Endothelial cell of umbilical vein (primary cell): ENCODE results near the gene SUPT3H. TPM values are rescaled to one million over a fixed set of nuclear protein-coding genes. Genes with fewer than 3 reads are reported as not detected.

ENCODE experiments used
- BruUV-seq: library from RNA; stranded (reverse); fragments of 400-500 nt; replicated peaks from 2 replicates; lab custom pipeline; 2021; lab: Mats Ljungman, UMichigan
- CTCF ChIA-PET: fragments of 300-600, 350-600 bp; sonication (Branson Sonifier 250); formaldehyde crosslinking; loops from one replicate; lab custom pipeline; 2021; ENCODE audit warnings: antibody characterized with exemption, inconsistent platforms; lab: Charles Lee
- POLR2A ChIA-PET: fragments of 300-600, 350-600 bp; sonication (Branson Sonifier 250); formaldehyde crosslinking; loops from one replicate; lab custom pipeline; 2021; ENCODE audit warnings: antibody characterized with exemption, inconsistent platforms; lab: Charles Lee
- DNase-seq: peaks from one replicate; pipeline ENCODE4 v3.0.0-alpha.2; 2011; ENCODE audit warnings: low read depth, low spot score
- FAIRE-seq: peaks from 2 replicates; lab custom pipeline; 2011; peaks lifted over from hg19 to GRCh38; lab: Jason Lieb, UNC
- H2AFZ ChIP-seq: 2 replicates; pipeline ENCODE4 v1.6.0; 2012; ENCODE audit warnings: low read depth, low read length, control low read depth, inconsistent platforms
- H3K27ac ChIP-seq: 2 replicates; pipeline ENCODE4 v1.5.1; 2011; ENCODE audit warnings: low read depth, mild to moderate bottlenecking, control low read depth, low read length, moderate library complexity; ENCODE audit not compliant: insufficient read depth
- H3K27me3 ChIP-seq, 2 experiments: 2 replicates each; pipeline versions ENCODE4 v1.6.0 to v1.6.1; 2011; ENCODE audit warnings: low read length in 2 of 2, mixed read lengths in 1 of 2; ENCODE audit not compliant: control insufficient read depth in 2 of 2, insufficient read depth in 2 of 2
- H3K36me3 ChIP-seq, 2 experiments: 2 replicates in 1 of 2; 3 replicates in 1 of 2; pipeline ENCODE4 v1.5.1; 2011; ENCODE audit warnings: low read length in 2 of 2, mild to moderate bottlenecking in 1 of 2, moderate library complexity in 1 of 2; ENCODE audit not compliant: control insufficient read depth in 2 of 2, insufficient read depth in 2 of 2; ENCODE audit errors: extremely low read depth in 1 of 2
- H3K4me1 ChIP-seq: 3 replicates; pipeline ENCODE4 v1.5.1; 2011; ENCODE audit warnings: mild to moderate bottlenecking, low read length; ENCODE audit not compliant: control insufficient read depth, insufficient read depth; ENCODE audit errors: extremely low read depth
- H3K4me2 ChIP-seq: 2 replicates; pipeline ENCODE4 v1.6.1; 2011; ENCODE audit warnings: low read length, control low read depth, mixed read lengths; ENCODE audit not compliant: insufficient read depth
- H3K4me3 ChIP-seq, 3 experiments: fragments of 200-600 bp in 1 of 3; sonication (generic), shearing (Covaris generic) in 1 of 3; replicated peaks in 1 of 3; 2 replicates each; pipeline ENCODE4 v1.5.1; 2011 to 2016; ENCODE audit warnings: control low read depth in 3 of 3, low read length in 3 of 3, mild to moderate bottlenecking in 2 of 3, inconsistent platforms in 1 of 3, low read depth in 1 of 3, moderate library complexity in 1 of 3; ENCODE audit not compliant: insufficient read depth in 1 of 3
- H3K79me2 ChIP-seq: 2 replicates; pipeline ENCODE4 v1.6.0; 2012; ENCODE audit warnings: low read length, inconsistent platforms; ENCODE audit not compliant: control insufficient read depth, insufficient read depth
- H3K9ac ChIP-seq: replicated peaks from 2 replicates; pipeline ENCODE3; 2011; ENCODE audit warnings: low read length, control low read depth; ENCODE audit not compliant: insufficient read depth; ENCODE audit errors: extremely low read depth
- H3K9me1 ChIP-seq: replicated peaks from 3 replicates; pipeline ENCODE4 v1.6.0; 2011; ENCODE audit warnings: mild to moderate bottlenecking, low read length; ENCODE audit not compliant: control insufficient read depth, insufficient read depth; ENCODE audit errors: extremely low read depth
- H3K9me3 ChIP-seq: replicated peaks from 2 replicates; pipeline ENCODE4 v1.5.1; 2012; ENCODE audit warnings: low read length, inconsistent platforms; ENCODE audit not compliant: control insufficient read depth, insufficient read depth
- H4K20me1 ChIP-seq: replicated peaks from 2 replicates; pipeline ENCODE3; 2011; ENCODE audit warnings: mild to moderate bottlenecking, low read length; ENCODE audit not compliant: control insufficient read depth, insufficient read depth; ENCODE audit errors: extremely low read depth
- CTCF ChIP-seq, 2 donors: IDR thresholded peaks; 1 replicate in 1 of 2; 2 replicates in 1 of 2; pipeline ENCODE4 v1.5.1; 2011; ENCODE audit warnings: low read length in 2 of 2, mild to moderate bottlenecking in 2 of 2, moderate library complexity in 2 of 2, control low read depth in 1 of 2, inconsistent platforms in 1 of 2, low read depth in 1 of 2; ENCODE audit not compliant: insufficient read depth in 1 of 2; ENCODE audit errors: extremely low read depth in 1 of 2
- EZH2 ChIP-seq: IDR thresholded peaks from 2 replicates; pipeline ENCODE4 v1.6.1; 2012; ENCODE audit warnings: borderline replicate concordance, low read depth, mild to moderate bottlenecking, moderate library complexity, low read length, inconsistent platforms; ENCODE audit not compliant: severe bottlenecking
- FOS ChIP-seq: IDR thresholded peaks from 2 replicates; pipeline ENCODE4 v1.6.1; 2011; ENCODE audit warnings: mild to moderate bottlenecking, low read length, moderate library complexity, borderline replicate concordance; ENCODE audit not compliant: insufficient read depth
- GATA2 ChIP-seq: IDR thresholded peaks from 2 replicates; pipeline ENCODE4 v1.7.0; 2011; ENCODE audit warnings: low read depth, mild to moderate bottlenecking, moderate library complexity, mixed read lengths, low read length; ENCODE audit not compliant: insufficient read length, insufficient read depth
- JUN ChIP-seq: IDR thresholded peaks from 2 replicates; pipeline ENCODE4 v1.6.1; 2011; ENCODE audit warnings: borderline replicate concordance, low read depth; ENCODE audit not compliant: insufficient read length, insufficient read depth
- MAX ChIP-seq: IDR thresholded peaks from 2 replicates; pipeline ENCODE4 v1.6.1; 2011; ENCODE audit not compliant: insufficient read depth, insufficient read length
- MYC ChIP-seq: IDR thresholded peaks from one replicate; pipeline ENCODE4 v1.6.1; 2011; ENCODE audit warnings: mild to moderate bottlenecking, low read depth, low read length
- POLR2A ChIP-seq: IDR thresholded peaks from 2 replicates; pipeline ENCODE4 v1.6.1; 2012; ENCODE audit warnings: low read depth, mild to moderate bottlenecking, control low read depth, low read length
- POLR2AphosphoS5 ChIP-seq: IDR thresholded peaks from 2 replicates; pipeline ENCODE4 v1.6.1; 2012; ENCODE audit warnings: low read depth, mild to moderate bottlenecking, control low read depth, low read length, moderate library complexity; ENCODE audit not compliant: insufficient read depth
- dilution Hi-C: fragments of 300-500 bp; cut with MboI; formaldehyde crosslinking; loops from one replicate; pipeline ENCODE4 v1.15.0; 2019; ENCODE audit warnings: low sequenced_read_pairs; ENCODE audit not compliant: extremely low pct_ligation_motif_present
- intact Hi-C: fragments of 100-400 bp; cut with micrococcal nuclease; formaldehyde crosslinking; loops from one replicate; pipeline ENCODE4 v1.10.0; 2022
- polyA plus RNA-seq, 4 experiments: library from polyadenylated mRNA; depleted of rRNA in 3 of 4; stranded (reverse) in 3 of 4; unstranded in 1 of 4; fragments of >200 nt; gene quantifications; 2 replicates each; pipeline versions ENCODE4 v1.2.1 to v1.2.3, GENCODE V29; 2011 to 2012; ENCODE audit warnings: missing spikeins in 1 of 4
- total RNA-seq: library from RNA; stranded (reverse); gene quantifications from 2 replicates; pipeline ENCODE4 v1.2.3, GENCODE V29; 2021

SUPT3H gene
- total and polyA plus RNA-seq, 2 donors (not counting 3 experiments of a cell fraction or from before 2014, with no cell fraction given): 8.3 to 9.8 TPM

- intact Hi-C loops: no loop called here
- Histone ChIP-seq H3K36me3 (no peaks in the 10 kb centered on the region), H3K4me1 (no peaks in the 10 kb centered on the region), H3K4me2 (no peak overlapping the region), H3K9ac (no peak overlapping the region), H2AFZ (no peak overlapping the region), H3K9me3 (no peaks in the 10 kb centered on the region), H3K79me2 (no peaks in the 10 kb centered on the region), H3K27me3 (no peaks in the 10 kb centered on the region), H3K27ac (no peak overlapping the region), H3K4me3 (no peak overlapping the region), H4K20me1 (no peaks in the 10 kb centered on the region), H3K9me1 (no peaks in the 10 kb centered on the region)
- POLR2A ChIA-PET: no interaction called here
- no TSS peak for BruUV-seq
- CTCF ChIA-PET: interaction anchor here (1.2 kb wide), 1 partner anchor 10 kb away, joined by 3 read pairs; no protein-coding TSS in a partner anchor
- DNase-seq (no peak), FAIRE-seq (no peak)
- dilution Hi-C loops: no loop called here
- TF ChIP-seq POLR2AphosphoS5: no peak
- TF ChIP-seq CTCF (IDR thresholded peaks at IDR 0.05; ENCODE audit: extremely low read depth in 1 of 2, insufficient read depth in 1 of 2, low read depth in 1 of 2, low read length in 2 of 2): no peak
- TF ChIP-seq EZH2: no peak
- no peak for TF ChIP-seq GATA2
- no peak for TF ChIP-seq MYC
- TF ChIP-seq FOS: no peak
- TF ChIP-seq POLR2A: no peak
- no peak for TF ChIP-seq MAX
- TF ChIP-seq JUN: no peak
These were observed 374.3 kb downstream of the SUPT3H start for GRCh38 chr6:45003387-45003786.
